Breast epithelium (tissue), 4 donors: Measurements from ENCODE around the gene PEMT. TPM values are rescaled to one million over a fixed set of nuclear protein-coding genes. Genes with fewer than 3 reads are reported as not detected.
"Not testable (repeated sequence)": the region's sequence is repeated elsewhere in the genome, so short reads cannot be mapped to it uniquely, and the experiment has no call there.

Experiments used
- DNase-seq, 2 donors: peaks; one replicate each; pipeline ENCODE4 v3.0.0-alpha.2; 2019; ENCODE audit warnings: low spot score in 2 of 2
- H3K27ac ChIP-seq, 2 donors: fragments of 200-600 bp; sonication (generic) in 1 of 2; one replicate each; pipeline ENCODE4 v1.5.1; 2016 to 2019; ENCODE audit warnings: mild to moderate bottlenecking in 1 of 2
- H3K27me3 ChIP-seq, 2 donors: fragments of 200-600 bp; sonication (generic) in 1 of 2; one replicate each; pipeline versions ENCODE4 v1.5.1 to v1.6.0; 2017 to 2019; ENCODE audit warnings: control low read depth in 1 of 2, mild to moderate bottlenecking in 1 of 2
- H3K36me3 ChIP-seq: fragments of 200-600 bp; one replicate; pipeline ENCODE4 v1.5.1; 2019
- H3K4me1 ChIP-seq, 2 donors: fragments of 200-600 bp; sonication (generic); one replicate each; pipeline ENCODE4 v1.5.1; 2016 to 2019; ENCODE audit warnings: control low read depth in 1 of 2
- H3K4me3 ChIP-seq, 3 donors: fragments of 200-600 bp; sonication (generic); 1 replicate in 2 of 3; 2 replicates in 1 of 3; pipeline ENCODE4 v1.5.1; 2016 to 2019; ENCODE audit warnings: mild to moderate bottlenecking in 3 of 3, moderate library complexity in 2 of 3
- H3K9me3 ChIP-seq, 2 donors: fragments of 200-600 bp; sonication (generic) in 1 of 2; one replicate each; pipeline ENCODE4 v1.5.1; 2016 to 2019; ENCODE audit warnings: control low read depth in 1 of 2
- POLR2A ChIP-seq: fragments of 450-650 bp; IDR thresholded peaks from one replicate; pipeline ENCODE4 v1.6.1; 2016; ENCODE audit warnings: antibody characterized with exemption, mild to moderate bottlenecking, moderate library complexity
- POLR2AphosphoS5 ChIP-seq, 3 donors: sonication (generic); formaldehyde crosslinking; IDR thresholded peaks; one replicate each; pipeline ENCODE4 v1.6.1; 2017; ENCODE audit warnings: antibody characterized with exemption in 3 of 3
- intact Hi-C: fragments of 100-400 bp; cut with DNase I; formaldehyde crosslinking; loops from one replicate; pipeline ENCODE4 v1.15.1; 2023; ENCODE audit warnings: low total_unique reads
- total RNA-seq, 3 donors: library from RNA; depleted of rRNA; stranded (reverse); fragments of >200 nt; gene quantifications; one replicate each; pipeline ENCODE4 v1.1.0, GENCODE V29; 2016
- TF ChIP-seq, protein P1 (sequence below), 3 donors: fragments of 450-650 bp; IDR thresholded peaks; one replicate each; pipeline ENCODE4 v1.5.1; 2016 to 2017; ENCODE audit warnings: antibody characterized with exemption in 3 of 3, mild to moderate bottlenecking in 3 of 3, moderate library complexity in 3 of 3

The PEMT gene
- total RNA-seq, 3 donors from 2014 or later = 37.3 to 151 (median 52.4) TPM

GRCh38 chr17:17635126-17635525 lies 43.6 kb upstream of the PEMT start:
- H3K4me3 ChIP-seq = no peak overlapping the region
- TF ChIP-seq POLR2AphosphoS5 (IDR thresholded peaks at IDR 0.05) (no peak), POLR2A (no peak)
- H3K4me1 ChIP-seq = no peaks in the 10 kb centered on the region
- intact Hi-C loops = no loop called here
- H3K27me3 ChIP-seq = no peaks in the 10 kb centered on the region
- H3K9me3 ChIP-seq = no peaks in the 10 kb centered on the region
- H3K36me3 ChIP-seq = no peaks in the 10 kb centered on the region
- DNase-seq = no peak
- peak overlapping the region in 1 of 2 donors; percentile 38 for H3K27ac ChIP-seq

DNA sequence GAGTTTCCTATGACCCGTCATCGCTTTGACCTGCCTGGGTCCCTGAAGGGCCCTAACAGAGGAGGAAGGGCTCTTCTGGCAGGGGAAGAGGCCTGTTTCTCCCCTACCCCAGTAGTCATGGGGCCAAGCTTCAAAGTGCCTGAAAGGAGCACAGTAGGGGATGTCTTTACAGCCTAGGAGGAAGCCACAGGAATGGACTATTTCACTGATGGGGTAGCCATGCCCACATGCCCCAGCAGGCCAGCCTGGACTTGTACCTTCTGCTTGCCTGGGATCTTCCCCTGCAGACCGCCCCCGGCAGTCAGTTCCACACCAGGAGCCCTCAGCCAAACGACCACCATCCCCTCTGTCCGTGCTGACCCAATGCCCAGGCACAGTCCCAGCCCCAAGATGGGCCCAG lies 41.8 kb upstream of the PEMT start:
- DNase-seq = no peak
- TF ChIP-seq, protein P1, sequence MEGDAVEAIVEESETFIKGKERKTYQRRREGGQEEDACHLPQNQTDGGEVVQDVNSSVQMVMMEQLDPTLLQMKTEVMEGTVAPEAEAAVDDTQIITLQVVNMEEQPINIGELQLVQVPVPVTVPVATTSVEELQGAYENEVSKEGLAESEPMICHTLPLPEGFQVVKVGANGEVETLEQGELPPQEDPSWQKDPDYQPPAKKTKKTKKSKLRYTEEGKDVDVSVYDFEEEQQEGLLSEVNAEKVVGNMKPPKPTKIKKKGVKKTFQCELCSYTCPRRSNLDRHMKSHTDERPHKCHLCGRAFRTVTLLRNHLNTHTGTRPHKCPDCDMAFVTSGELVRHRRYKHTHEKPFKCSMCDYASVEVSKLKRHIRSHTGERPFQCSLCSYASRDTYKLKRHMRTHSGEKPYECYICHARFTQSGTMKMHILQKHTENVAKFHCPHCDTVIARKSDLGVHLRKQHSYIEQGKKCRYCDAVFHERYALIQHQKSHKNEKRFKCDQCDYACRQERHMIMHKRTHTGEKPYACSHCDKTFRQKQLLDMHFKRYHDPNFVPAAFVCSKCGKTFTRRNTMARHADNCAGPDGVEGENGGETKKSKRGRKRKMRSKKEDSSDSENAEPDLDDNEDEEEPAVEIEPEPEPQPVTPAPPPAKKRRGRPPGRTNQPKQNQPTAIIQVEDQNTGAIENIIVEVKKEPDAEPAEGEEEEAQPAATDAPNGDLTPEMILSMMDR (IDR thresholded peaks at IDR 0.05) = no peak
- TF ChIP-seq POLR2A (no peak), POLR2AphosphoS5 (IDR thresholded peaks at IDR 0.05) (no peak)
- H3K9me3 ChIP-seq = no peaks in the 10 kb centered on the region
- H3K4me1 ChIP-seq = no peaks in the 10 kb centered on the region
- H3K4me3 ChIP-seq = no peak overlapping the region
- H3K27me3 ChIP-seq = no peaks in the 10 kb centered on the region
- no peak overlapping the region for H3K27ac ChIP-seq
- no peaks in the 10 kb centered on the region for H3K36me3 ChIP-seq
- intact Hi-C loops = no loop called here

GRCh38 chr17:17632690-17633089 lies 41.2 kb upstream of the PEMT start:
- H3K9me3 ChIP-seq, H3K4me1 ChIP-seq, H3K4me3 ChIP-seq, intact Hi-C loops, H3K36me3 ChIP-seq, H3K27me3 ChIP-seq, H3K27ac ChIP-seq, DNase-seq: not testable (repeated sequence)

DNA sequence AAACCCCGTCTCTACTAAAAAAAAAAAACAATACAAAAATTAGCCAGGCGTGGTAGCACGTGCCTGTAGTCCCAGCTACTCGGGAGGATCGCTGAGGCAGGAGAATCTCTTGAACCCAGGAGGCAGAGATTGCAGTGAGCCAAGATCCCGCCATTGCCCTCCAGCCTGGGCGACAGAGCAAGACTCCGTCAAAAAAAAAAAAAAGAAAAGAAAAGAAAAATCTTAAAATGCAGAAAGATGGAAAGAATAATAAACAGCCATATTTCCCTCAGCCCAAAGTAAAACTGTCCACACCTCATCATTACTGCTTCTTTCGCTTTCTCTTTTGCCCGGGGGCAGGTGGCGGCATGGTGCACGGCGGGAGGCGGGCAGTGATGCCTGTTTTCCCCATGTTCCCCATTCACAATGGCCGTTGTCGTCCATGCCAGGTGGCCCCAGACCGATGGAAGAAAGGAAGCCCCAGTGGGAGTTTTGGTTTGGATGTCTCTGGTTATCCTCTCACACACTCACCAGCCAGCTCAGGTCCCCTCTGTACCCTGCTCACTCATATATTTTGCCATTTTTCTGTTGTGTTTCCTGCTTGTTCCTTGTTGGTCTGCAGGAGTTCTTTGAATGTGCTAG lies 37.0 kb upstream of the PEMT start:
- no peaks in the 10 kb centered on the region for H3K27me3 ChIP-seq
- H3K4me1 ChIP-seq = no peaks in the 10 kb centered on the region
- H3K4me3 ChIP-seq = peak overlapping the region in 2 of 3 donors; percentile 30 to 54
- no peaks in the 10 kb centered on the region for H3K9me3 ChIP-seq
- DNase-seq = peak in 1 of 2 donors; percentile 39
- intact Hi-C loops = loop anchor here (1.0 kb wide), 1 partner anchor 12 kb away; no protein-coding TSS in a partner anchor
- H3K36me3 ChIP-seq = no peaks in the 10 kb centered on the region
- TF ChIP-seq, protein P1 (IDR thresholded peaks at IDR 0.05) = no peak
- no peak for TF ChIP-seq POLR2AphosphoS5 (IDR thresholded peaks at IDR 0.05)
- no peak for TF ChIP-seq POLR2A
- no peak overlapping the region for H3K27ac ChIP-seq

- no peak overlapping the region for H3K27ac ChIP-seq
- H3K9me3 ChIP-seq = no peaks in the 10 kb centered on the region
- DNase-seq = no peak
- TF ChIP-seq POLR2A = no peak
- TF ChIP-seq, protein P1 (IDR thresholded peaks at IDR 0.05) = no peak
- no peak for TF ChIP-seq POLR2AphosphoS5 (IDR thresholded peaks at IDR 0.05)
- intact Hi-C loops = no loop called here
- H3K4me1 ChIP-seq = no peaks in the 10 kb centered on the region
- no peaks in the 10 kb centered on the region for H3K27me3 ChIP-seq
- no peaks in the 10 kb centered on the region for H3K36me3 ChIP-seq
- H3K4me3 ChIP-seq = no peak overlapping the region
These were observed 35.3 kb upstream of the PEMT start for GRCh38 chr17:17626840-17627239.

- no peak for DNase-seq
- Histone ChIP-seq H3K4me3 (no peak overlapping the region), H3K9me3 (no peaks in the 10 kb centered on the region), H3K27me3 (no peaks in the 10 kb centered on the region), H3K27ac (no peak overlapping the region), H3K36me3 (no peaks in the 10 kb centered on the region), H3K4me1 (no peaks in the 10 kb centered on the region)
- intact Hi-C loops = no loop called here
- TF ChIP-seq, protein P1 (IDR thresholded peaks at IDR 0.05) = no peak
- TF ChIP-seq POLR2AphosphoS5 (IDR thresholded peaks at IDR 0.05) (no peak), POLR2A (no peak)
These were observed 34.8 kb upstream of the PEMT start for GRCh38 chr17:17626151-17626805.
